AG09309 (cell line): ENCODE results near the gene ROR1.
"Not testable (repeated sequence)": the region's sequence is repeated elsewhere in the genome, so short reads cannot be mapped to it uniquely, and the experiment has no call there.

ENCODE experiments used
- DNase-seq: peaks from one replicate; pipeline ENCODE4 v3.0.0-alpha.2; 2010; ENCODE audit warnings: low read depth
- H3K4me3 ChIP-seq: 2 replicates; pipeline ENCODE4 v1.5.1; 2011; ENCODE audit warnings: mild to moderate bottlenecking, low read depth, low read length, moderate library complexity; ENCODE audit not compliant: control insufficient read depth
- TF ChIP-seq, protein P1 (sequence below): IDR thresholded peaks from 2 replicates; pipeline ENCODE4 v1.5.1; 2011; ENCODE audit warnings: mild to moderate bottlenecking, low read depth, low read length, inconsistent platforms; ENCODE audit not compliant: insufficient read depth, control insufficient read depth; ENCODE audit errors: missing control alignments

ROR1 gene

DNA sequence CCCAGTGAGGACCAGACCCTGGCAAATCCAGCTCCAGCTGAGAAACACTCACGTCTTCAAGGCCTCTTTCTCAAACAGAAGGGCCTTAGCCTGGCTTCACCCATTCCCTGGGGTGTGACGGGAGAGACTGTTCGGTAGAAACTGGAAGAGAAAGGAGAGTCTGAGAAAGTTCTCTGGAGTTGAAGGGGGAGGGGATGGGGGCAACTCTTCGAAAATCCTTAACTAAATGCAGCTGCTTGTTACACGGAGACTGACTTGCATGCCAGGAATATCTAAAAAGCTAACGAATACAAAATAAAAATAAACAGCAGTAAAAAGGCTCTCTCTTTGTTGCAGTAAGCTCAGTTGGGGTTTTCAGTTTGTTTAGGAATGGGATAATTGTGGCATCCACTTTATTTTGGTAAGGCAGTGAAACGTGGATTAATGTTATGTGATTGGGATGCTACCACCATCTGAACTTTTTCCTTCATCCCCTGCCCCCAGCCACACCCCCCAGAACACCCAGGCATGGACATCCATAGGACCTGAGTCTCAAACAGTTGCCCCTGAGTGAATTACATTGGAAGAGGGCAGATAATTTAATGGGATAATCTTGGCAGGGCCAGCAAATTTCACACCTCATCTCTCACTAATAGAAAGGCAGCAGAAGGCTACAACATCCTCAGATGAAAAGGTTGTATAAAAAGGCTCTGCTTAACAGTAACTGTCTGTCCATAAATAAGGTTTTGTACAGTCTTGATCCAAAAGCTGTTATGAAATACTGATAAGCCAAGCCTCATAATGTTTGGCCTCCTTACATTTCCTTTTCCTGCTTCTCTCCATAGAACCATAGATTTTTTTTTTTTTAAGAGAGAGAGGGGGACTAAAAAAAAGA lies 5.8 kb downstream of the ROR1 start:
- no peak overlapping the region for H3K4me3 ChIP-seq
- DNase-seq: no peak
- TF ChIP-seq, protein P1, sequence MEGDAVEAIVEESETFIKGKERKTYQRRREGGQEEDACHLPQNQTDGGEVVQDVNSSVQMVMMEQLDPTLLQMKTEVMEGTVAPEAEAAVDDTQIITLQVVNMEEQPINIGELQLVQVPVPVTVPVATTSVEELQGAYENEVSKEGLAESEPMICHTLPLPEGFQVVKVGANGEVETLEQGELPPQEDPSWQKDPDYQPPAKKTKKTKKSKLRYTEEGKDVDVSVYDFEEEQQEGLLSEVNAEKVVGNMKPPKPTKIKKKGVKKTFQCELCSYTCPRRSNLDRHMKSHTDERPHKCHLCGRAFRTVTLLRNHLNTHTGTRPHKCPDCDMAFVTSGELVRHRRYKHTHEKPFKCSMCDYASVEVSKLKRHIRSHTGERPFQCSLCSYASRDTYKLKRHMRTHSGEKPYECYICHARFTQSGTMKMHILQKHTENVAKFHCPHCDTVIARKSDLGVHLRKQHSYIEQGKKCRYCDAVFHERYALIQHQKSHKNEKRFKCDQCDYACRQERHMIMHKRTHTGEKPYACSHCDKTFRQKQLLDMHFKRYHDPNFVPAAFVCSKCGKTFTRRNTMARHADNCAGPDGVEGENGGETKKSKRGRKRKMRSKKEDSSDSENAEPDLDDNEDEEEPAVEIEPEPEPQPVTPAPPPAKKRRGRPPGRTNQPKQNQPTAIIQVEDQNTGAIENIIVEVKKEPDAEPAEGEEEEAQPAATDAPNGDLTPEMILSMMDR: no peak

DNA sequence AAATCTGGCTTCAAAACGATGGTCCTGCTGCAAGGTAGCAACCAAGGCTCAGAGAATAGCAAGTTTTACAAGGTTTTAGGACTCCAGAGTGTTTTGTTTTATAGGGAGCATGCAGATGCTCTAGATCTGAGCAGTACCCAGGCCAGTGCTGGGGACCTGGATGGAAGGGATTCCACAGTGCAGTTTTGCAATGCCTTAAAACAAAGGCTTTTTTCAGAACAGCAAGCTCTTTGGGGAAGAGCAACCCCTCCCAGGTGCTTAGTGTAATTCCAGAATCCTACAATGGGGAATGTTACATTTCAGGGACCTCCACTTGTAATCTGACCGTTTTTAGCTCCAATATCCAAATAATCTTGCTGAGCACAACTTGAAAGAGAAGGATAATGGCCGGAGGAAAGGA lies 6.7 kb downstream of the ROR1 start:
- no peak for DNase-seq
- no peak overlapping the region for H3K4me3 ChIP-seq
- TF ChIP-seq, protein P1: no peak

GRCh38 chr1:63782982-63783381 lies 9.2 kb downstream of the ROR1 start:
- no peak overlapping the region for H3K4me3 ChIP-seq
- TF ChIP-seq, protein P1: no peak

GRCh38 chr1:63784083-63784482 lies 10.3 kb downstream of the ROR1 start:
- TF ChIP-seq, protein P1: no peak
- no peak overlapping the region for H3K4me3 ChIP-seq
- DNase-seq: no peak

More at GRCh38 chr1:63782982-63783381, 9.2 kb downstream of the ROR1 start:
- no peak for DNase-seq

DNA sequence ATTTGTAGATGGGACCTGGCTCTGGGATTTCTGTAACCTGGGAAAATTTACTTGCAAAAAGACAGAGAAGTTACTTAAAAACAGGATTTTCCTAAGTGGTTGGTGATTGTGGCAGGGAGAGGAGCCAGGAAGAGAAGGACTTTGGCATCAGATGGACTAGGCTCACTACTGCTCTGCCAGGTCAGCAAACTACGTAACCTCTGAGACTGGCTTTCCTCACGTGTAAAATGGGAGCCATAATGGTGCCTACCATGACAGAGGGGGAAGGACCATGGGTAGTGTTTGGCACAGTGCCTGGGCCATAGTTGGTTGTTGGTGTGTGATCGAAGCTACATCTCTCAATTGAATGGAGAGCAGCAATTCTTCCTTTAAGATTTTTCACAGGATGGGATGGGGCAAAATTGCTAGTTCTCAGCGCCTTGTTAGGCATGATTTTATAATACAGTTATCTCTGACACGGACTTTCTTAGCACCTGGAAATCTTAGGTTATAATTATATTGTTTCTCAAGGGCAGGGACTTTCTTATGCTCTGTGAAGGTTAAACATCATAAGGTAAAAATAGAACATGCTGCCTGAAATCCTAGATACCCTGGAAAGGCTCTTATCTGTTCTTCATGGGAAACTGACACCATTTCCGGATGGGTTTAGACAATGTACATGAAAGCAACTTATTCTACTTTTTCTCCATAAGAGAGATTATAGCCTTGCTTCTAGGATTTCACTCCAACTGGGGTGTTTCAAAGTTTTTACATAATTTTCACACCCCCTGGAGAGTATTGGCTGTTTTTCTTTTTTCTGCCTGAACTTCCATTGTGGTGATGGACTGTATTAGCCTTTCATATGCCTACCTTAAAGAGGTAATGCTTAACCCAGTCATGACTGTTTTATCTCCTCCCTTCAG lies 10.9 kb downstream of the ROR1 start:
- DNase-seq: no peak
- TF ChIP-seq, protein P1: no peak
- H3K4me3 ChIP-seq: no peak overlapping the region

GRCh38 chr1:63787270-63787669 lies 13.5 kb downstream of the ROR1 start:
- H3K4me3 ChIP-seq: not testable (repeated sequence)

DNA sequence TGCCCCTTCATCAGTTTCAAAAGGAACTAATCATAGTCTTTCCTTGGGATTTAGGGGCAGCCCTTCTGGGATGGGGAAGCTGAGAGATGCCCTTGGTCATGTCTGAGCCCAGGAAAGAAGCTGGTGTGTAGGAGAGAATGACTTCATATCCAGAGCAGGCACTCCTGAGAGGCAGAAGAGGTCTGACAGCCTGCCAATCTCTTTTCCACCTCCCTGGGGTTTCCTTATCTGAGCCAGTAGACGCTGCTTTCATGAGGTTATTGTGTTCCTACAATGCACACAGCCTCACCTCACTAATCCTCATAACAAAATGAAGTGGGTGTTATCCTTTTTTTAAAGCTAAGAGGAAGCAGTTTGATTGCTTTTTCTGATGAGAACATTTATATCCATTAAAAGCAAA lies 14.1 kb downstream of the ROR1 start:
- DNase-seq: no peak
- TF ChIP-seq, protein P1: no peak
- H3K4me3 ChIP-seq: no peak overlapping the region

More at GRCh38 chr1:63787270-63787669, 13.5 kb downstream of the ROR1 start:
- DNase-seq: not testable (repeated sequence)
